ENCODE measurements around the gene KATNIP.

KATNIP gene

GRCh38 chr16:27549746-27550581 lies at the start of gene KATNIP, which contains the start of gene GTF3C1:
Gene KATNIP (plus strand): TSS chr16:27550144. CDS start chr16:27550171, 27 bp downstream.
Gene GTF3C1 (minus strand): TSS chr16:27549913. CDS start chr16:27549890, 23 bp downstream.
- peak; percentile 96 for DNase-seq

- DNase-seq: no peak
Measured at GRCh38 chr16:27500801-27501200, 49.1 kb upstream of the KATNIP start.

- DNase-seq: no peak
Measured at GRCh38 chr16:27503662-27504061, 46.3 kb upstream of the KATNIP start.

- no peak for DNase-seq
Measured at GRCh38 chr16:27505297-27506236, 44.4 kb upstream of the KATNIP start.

GRCh38 chr16:27506771-27507170 lies 43.2 kb upstream of the KATNIP start:
- no peak for DNase-seq

- no peak for DNase-seq
Measured at GRCh38 chr16:27508476-27508875, 41.5 kb upstream of the KATNIP start.

GRCh38 chr16:27511657-27512448 lies 38.1 kb upstream of the KATNIP start:
- no peak for DNase-seq

GRCh38 chr16:27514806-27515205 lies 35.1 kb upstream of the KATNIP start:
- no peak for DNase-seq

- DNase-seq: no peak
Measured at GRCh38 chr16:27515874-27516353, 34.0 kb upstream of the KATNIP start.

GRCh38 chr16:27516365-27516764 lies 33.6 kb upstream of the KATNIP start:
- DNase-seq: no peak

- DNase-seq: no peak
Measured at GRCh38 chr16:27517664-27518063, 32.3 kb upstream of the KATNIP start.

- no peak for DNase-seq
Measured at GRCh38 chr16:27518226-27518625, 31.7 kb upstream of the KATNIP start.

GRCh38 chr16:27520982-27521673 lies 28.8 kb upstream of the KATNIP start:
- no peak for DNase-seq

GRCh38 chr16:27522173-27522707 lies 27.7 kb upstream of the KATNIP start:
- DNase-seq: no peak

GRCh38 chr16:27526180-27526579 lies 23.8 kb upstream of the KATNIP start:
- DNase-seq: peak; percentile 35

- no peak for DNase-seq
Measured at GRCh38 chr16:27528294-27528693, 21.6 kb upstream of the KATNIP start.

GRCh38 chr16:27529962-27530361 lies 20.0 kb upstream of the KATNIP start:
- no peak for DNase-seq

GRCh38 chr16:27531186-27531585 lies 18.8 kb upstream of the KATNIP start:
- DNase-seq: no peak

- DNase-seq: no peak
Measured at GRCh38 chr16:27531826-27532800, 17.8 kb upstream of the KATNIP start.

- no peak for DNase-seq
Measured at GRCh38 chr16:27534256-27534655, 15.7 kb upstream of the KATNIP start.

Measured in COR-L47 (cell line).